Measurements from ENCODE around the gene FBXO47.

The FBXO47 gene

GRCh38 chr17:38905375-38905774 is 61.8 kb downstream of the FBXO47 start:
- no peak overlapping the region for H3K4me3 ChIP-seq (ENCODE audit: low read depth, low read length)

DNA sequence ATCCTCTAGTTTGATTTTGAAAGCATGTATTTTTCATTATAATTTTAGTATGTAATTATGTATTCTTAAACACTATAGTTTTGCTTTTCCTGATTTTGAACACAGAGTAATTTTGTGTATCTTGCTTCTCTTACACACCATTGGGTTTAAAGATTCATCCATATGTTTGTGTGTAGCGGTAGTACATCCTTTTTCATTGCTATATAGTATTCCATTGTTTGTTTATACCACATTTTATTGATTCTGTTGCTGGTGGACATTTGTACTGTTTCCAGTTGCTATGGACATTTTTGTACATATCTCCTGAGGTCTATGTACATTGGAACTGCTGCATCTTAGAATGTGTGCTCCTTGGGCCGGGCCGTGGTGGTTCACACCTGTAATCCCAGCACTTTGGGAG is 62.3 kb downstream of the FBXO47 start:
- no peak overlapping the region for H3K4me3 ChIP-seq (ENCODE audit: low read depth, low read length)

GRCh38 chr17:38903404-38903803 is 63.8 kb downstream of the FBXO47 start:
- H3K4me3 ChIP-seq (ENCODE audit: low read depth, low read length), result no peak overlapping the region

- no peak overlapping the region for H3K4me3 ChIP-seq (ENCODE audit: low read depth, low read length)
These were observed 66.1 kb downstream of the FBXO47 start for GRCh38 chr17:38900978-38901656.

DNA sequence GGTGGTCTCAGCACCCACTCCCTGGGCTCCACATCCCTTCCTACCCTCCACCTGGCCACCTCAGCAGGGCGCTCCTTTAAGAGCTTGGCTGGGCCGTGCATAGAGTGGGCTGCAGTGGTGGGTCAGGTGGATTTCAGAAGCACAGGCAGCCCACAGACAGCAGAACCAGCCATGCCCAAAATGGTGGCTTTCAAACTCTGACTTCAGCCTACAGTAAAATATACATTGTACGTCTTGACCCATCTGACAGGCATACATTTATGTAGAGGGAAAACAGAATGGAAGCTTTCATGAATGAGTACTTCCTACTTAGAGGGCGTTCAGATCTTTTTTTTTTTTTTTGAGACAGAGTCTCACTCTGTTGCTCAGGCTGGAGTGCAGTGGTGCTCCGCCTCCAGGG is 67.8 kb downstream of the FBXO47 start:
- no peak overlapping the region for H3K4me3 ChIP-seq (ENCODE audit: low read depth, low read length)

DNA sequence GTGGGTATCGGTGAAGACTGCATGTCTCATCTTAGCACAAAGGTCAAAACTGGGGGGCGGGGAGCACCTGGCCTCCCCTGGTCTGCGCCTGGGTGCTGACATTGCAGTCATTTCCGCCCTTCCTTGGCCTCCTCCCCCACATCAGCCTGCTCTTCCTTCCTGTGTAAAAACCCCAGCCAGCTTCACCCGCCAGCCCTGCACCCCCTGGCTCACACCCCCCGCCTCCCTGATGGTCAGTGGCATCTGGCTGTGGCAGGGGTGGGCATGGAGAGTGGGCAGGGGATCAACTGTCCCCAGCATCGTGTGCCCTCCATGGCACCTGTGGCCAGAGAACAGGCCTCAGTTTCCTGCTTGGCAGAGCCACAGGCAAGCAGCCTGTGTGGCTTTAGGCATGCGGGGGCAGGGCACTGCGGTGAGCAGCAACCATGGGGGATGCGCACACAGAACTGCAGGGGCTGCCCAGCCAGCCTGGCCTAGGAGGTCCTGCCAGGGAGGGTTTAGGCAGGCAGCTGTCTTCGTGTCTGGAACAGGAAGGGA is 68.3 kb downstream of the FBXO47 start:
- H3K4me3 ChIP-seq (ENCODE audit: low read depth, low read length), result no peak overlapping the region

- H3K4me3 ChIP-seq (ENCODE audit: low read depth, low read length), result no peak overlapping the region
These were observed 68.9 kb downstream of the FBXO47 start for GRCh38 chr17:38898291-38898679.

- H3K4me3 ChIP-seq (ENCODE audit: low read depth, low read length), result no peak overlapping the region
These were observed 69.4 kb downstream of the FBXO47 start for GRCh38 chr17:38897671-38898290.

GRCh38 chr17:38897176-38897575 is 70.0 kb downstream of the FBXO47 start:
- H3K4me3 ChIP-seq (ENCODE audit: low read depth, low read length), result no peak overlapping the region

DNA sequence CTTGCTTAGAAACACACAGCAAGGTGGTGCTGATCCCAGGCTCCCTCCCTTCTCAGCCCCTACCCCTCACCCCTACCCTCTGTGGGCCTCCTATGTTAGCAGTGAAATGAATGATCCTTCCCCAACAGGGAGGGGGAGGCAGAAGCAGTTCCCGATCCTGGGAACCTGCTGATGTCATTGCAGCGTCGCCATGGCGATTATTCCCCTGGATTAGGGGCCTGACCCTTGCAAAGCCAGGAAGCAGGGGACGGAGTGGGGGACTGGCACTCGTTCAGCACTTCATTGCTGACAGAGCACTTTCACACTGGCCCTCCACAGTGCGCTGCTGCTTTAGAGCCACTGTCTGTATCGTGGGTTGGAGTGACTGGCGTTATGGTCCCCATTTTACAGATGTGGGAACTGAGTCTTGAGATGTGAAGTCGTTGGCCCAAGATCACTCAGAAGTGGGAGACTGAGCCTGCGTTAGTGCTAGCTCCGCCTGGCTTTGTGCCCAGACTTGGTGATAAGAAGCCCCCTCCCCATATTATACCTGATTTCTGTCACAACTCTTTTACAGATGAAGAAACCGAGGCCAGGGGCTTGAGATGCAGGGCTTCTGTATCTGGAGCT is 70.8 kb downstream of the FBXO47 start:
- no peak overlapping the region for H3K4me3 ChIP-seq (ENCODE audit: low read depth, low read length)

GRCh38 chr17:38894276-38894675 is 72.9 kb downstream of the FBXO47 start:
- H3K4me3 ChIP-seq (ENCODE audit: low read depth, low read length), result no peak overlapping the region

DNA sequence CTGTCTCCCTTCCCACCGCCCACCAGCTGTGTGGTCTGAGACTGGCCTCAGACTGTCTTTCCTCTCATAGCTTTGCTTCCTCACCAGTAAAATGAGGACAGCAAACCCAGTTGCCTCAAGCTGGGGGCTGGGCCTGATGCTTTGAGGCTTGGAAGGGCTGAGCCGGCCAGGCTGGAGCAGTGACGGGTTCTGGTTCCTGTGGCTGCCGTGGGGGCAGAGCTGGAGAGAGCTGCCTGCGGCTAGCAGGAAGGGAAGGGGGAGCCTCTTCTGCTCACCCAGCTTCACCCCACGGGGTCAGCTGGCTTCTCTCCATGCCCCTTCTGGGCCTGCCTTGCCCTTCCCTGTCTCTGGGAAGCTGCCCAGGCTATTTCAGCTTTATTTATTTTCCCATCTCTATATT is 73.6 kb downstream of the FBXO47 start:
- H3K4me3 ChIP-seq (ENCODE audit: low read depth, low read length), result no peak overlapping the region

- no peak overlapping the region for H3K4me3 ChIP-seq (ENCODE audit: low read depth, low read length)
These were observed 74.1 kb downstream of the FBXO47 start for GRCh38 chr17:38893113-38893512.

- no peak overlapping the region for H3K4me3 ChIP-seq (ENCODE audit: low read depth, low read length)
These were observed 74.6 kb downstream of the FBXO47 start for GRCh38 chr17:38892620-38893019.

DNA sequence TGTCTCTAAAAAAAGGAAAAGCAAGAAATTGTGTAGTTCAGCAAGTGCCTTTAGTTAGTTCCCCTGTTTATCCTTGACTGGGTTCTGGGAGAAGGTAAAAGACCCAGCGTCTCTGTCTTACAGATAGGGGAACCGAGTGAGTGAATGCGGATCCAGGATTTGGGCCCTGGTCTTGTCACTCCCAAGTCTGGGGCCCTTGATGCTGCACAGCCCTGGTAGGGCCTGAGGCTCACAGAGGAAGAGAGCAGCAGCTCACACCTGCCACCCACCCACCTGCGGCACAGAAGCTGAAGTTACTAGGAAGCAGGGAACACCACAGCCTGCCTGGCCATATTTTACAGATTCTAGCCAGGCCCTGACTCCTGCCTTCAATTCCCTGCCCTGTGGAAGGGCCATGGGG is 75.1 kb downstream of the FBXO47 start:
- H3K4me3 ChIP-seq (ENCODE audit: low read depth, low read length), result no peak overlapping the region

DNA sequence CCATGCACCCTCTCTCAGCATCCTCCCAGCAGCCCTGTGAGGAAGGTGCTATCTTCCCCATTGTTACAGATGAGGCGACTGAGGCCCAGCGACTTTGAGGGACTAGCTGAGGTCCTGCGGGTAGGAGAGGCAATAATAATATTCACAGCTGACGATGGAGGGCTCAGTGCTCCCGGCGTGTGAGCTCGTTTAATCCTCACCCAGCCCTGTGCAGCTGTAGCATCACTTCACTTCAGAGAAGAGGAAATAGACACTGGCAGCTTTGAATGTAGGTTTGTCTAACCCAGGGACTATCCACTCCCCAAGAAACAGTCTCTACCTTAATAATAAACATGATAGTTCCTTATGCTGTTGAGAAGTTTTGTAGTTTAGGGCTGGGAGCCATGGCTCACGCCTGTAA is 75.8 kb downstream of the FBXO47 start:
- no peak overlapping the region for H3K4me3 ChIP-seq (ENCODE audit: low read depth, low read length)

GRCh38 chr17:38890410-38890746 is 76.8 kb downstream of the FBXO47 start:
- no peak overlapping the region for H3K4me3 ChIP-seq (ENCODE audit: low read depth, low read length)

GRCh38 chr17:38889745-38890409 is 77.3 kb downstream of the FBXO47 start:
- H3K4me3 ChIP-seq (ENCODE audit: low read depth, low read length), result no peak overlapping the region

- H3K4me3 ChIP-seq (ENCODE audit: low read depth, low read length), result no peak overlapping the region
These were observed 78.4 kb downstream of the FBXO47 start for GRCh38 chr17:38888842-38889241.

DNA sequence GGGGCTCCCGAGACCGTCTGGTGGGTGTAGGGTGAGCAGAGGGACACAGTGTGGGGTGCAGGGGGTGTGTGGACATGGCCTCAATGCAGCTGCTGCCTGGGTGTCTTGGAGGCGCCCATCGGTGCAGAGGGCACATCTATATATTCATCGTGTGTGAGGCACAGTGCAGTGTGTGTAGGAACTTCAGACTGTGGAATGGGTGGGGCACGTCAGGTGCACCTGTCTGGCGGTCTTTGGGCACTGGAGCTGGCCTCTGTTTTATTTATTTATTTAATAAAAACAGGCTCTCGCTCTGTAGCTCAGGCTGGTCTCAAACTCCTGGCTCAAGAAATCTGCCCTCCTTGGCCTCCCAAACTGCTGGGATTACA is 80.6 kb downstream of the FBXO47 start:
- no peak overlapping the region for H3K4me3 ChIP-seq (ENCODE audit: low read depth, low read length)

All from iPS-11a (cell line).